HepG2 (cell line): ENCODE results near the gene CTPS2. TPM values are rescaled to one million over a fixed set of nuclear protein-coding genes. Genes with fewer than 3 reads are reported as not detected.

Experiments
- ATAC-seq: fragments of 200-7000 bp; cut with Tn5 transposase; 3 replicates; pipeline ENCODE4 v1.9.1; 2020; ENCODE audit warnings: mild to moderate bottlenecking, moderate library complexity
- BruUV-seq: library from RNA; stranded (reverse); fragments of 400-500 nt; replicated peaks from 2 replicates; lab custom pipeline; 2021; lab: Mats Ljungman, UMichigan
- CTCF ChIA-PET: fragments of 300-600 bp; formaldehyde crosslinking; extraction: SDS; loops from one replicate; lab custom pipeline; 2021; ENCODE audit warnings: low total read pairs, inconsistent platforms, low intra/inter-chr PET ratio; lab: Yijun Ruan, JAX
- POLR2A ChIA-PET: fragments of 350-600 bp; sonication (Branson Sonifier 250); formaldehyde crosslinking; loops from one replicate; lab custom pipeline; 2020; ENCODE audit warnings: antibody characterized with exemption, inconsistent platforms; lab: Yijun Ruan, JAX
- DNase-seq: peaks from one replicate; pipeline ENCODE4 v3.0.0-alpha.2; 2015; ENCODE audit warnings: low spot score
- FAIRE-seq: peaks from 3 replicates; lab custom pipeline; 2011; peaks lifted over from hg19 to GRCh38; lab: Jason Lieb, UNC
- H2AFZ ChIP-seq: one replicate; pipeline ENCODE4 v1.6.1; 2011; ENCODE audit warnings: low read length, inconsistent platforms
- H3K27ac ChIP-seq: fragments of 300-600 bp; 3 replicates; pipeline ENCODE4 v1.8.0; 2011; ENCODE audit warnings: mixed run types, mild to moderate bottlenecking, mixed read lengths, low read length, inconsistent platforms; ENCODE audit not compliant: insufficient read depth; ENCODE audit errors: extremely low read length
- H3K27me3 ChIP-seq, 2 experiments: fragments of 200-600 bp in 1 of 2; 2 replicates in 1 of 2; 3 replicates in 1 of 2; pipeline versions ENCODE4 v1.6.0 to v1.8.0; 2011; ENCODE audit warnings: low read length in 2 of 2, mild to moderate bottlenecking in 2 of 2, moderate library complexity in 2 of 2, inconsistent platforms in 1 of 2; ENCODE audit not compliant: insufficient read depth in 2 of 2, control insufficient read depth in 1 of 2
- H3K36me3 ChIP-seq, 2 experiments: fragments of 200-600 bp in 1 of 2; replicated peaks in 1 of 2; 2 replicates in 1 of 2; 3 replicates in 1 of 2; pipeline versions ENCODE4 v1.5.1 to v1.8.0; 2011; ENCODE audit warnings: low read length in 2 of 2, inconsistent platforms in 1 of 2; ENCODE audit not compliant: insufficient read depth in 2 of 2, control insufficient read depth in 1 of 2
- H3K4me1 ChIP-seq: 2 replicates; pipeline ENCODE4 v1.5.1; 2012; ENCODE audit warnings: low read length, inconsistent platforms; ENCODE audit not compliant: insufficient read depth
- H3K4me2 ChIP-seq: 2 replicates; pipeline ENCODE4 v1.6.0; 2011; ENCODE audit warnings: low read depth, low read length, inconsistent platforms
- H3K4me3 ChIP-seq, 3 experiments: fragments of 200-600 bp in 1 of 3; sonication (generic), shearing (Covaris generic) in 1 of 3; replicated peaks in 1 of 3; 2 replicates each; pipeline ENCODE4 v1.5.1; 2011 to 2016; ENCODE audit warnings: low read length in 3 of 3, inconsistent platforms in 2 of 3, low read depth in 2 of 3, mild to moderate bottlenecking in 2 of 3, control low read depth in 1 of 3, mixed read lengths in 1 of 3; ENCODE audit not compliant: insufficient read depth in 1 of 3
- H3K79me2 ChIP-seq: one replicate; pipeline ENCODE4 v1.6.1; 2011; ENCODE audit warnings: low read length, inconsistent platforms; ENCODE audit not compliant: insufficient read depth
- H3K9ac ChIP-seq: 2 replicates; pipeline ENCODE4 v1.6.0; 2011; ENCODE audit warnings: mild to moderate bottlenecking, low read depth, low read length, inconsistent platforms; ENCODE audit not compliant: insufficient read depth
- H3K9me3 ChIP-seq: 2 replicates; pipeline ENCODE4 v1.5.1; 2012; ENCODE audit warnings: mild to moderate bottlenecking, low read length
- H4K20me1 ChIP-seq: 2 replicates; pipeline ENCODE4 v1.6.0; 2011; ENCODE audit warnings: inconsistent platforms, mild to moderate bottlenecking, low read length, moderate library complexity; ENCODE audit not compliant: insufficient read depth
- FOXC1 ChIP-seq: sonication (generic); formaldehyde crosslinking; IDR thresholded peaks from 2 replicates; pipeline ENCODE4 v1.8.0; 2022; ENCODE audit warnings: mild to moderate bottlenecking, missing genetic modification reagents, borderline replicate concordance
- KAT8 ChIP-seq: IDR thresholded peaks from 2 replicates; pipeline ENCODE4 v1.6.1; 2016; ENCODE audit warnings: missing genetic modification reagents, missing compliant biosample characterization
- NFKB2 ChIP-seq: sonication (generic); formaldehyde crosslinking; IDR thresholded peaks from 2 replicates; pipeline ENCODE4 v1.4.0; 2020; ENCODE audit warnings: missing genetic modification reagents, borderline replicate concordance
- SOX13 ChIP-seq, 3 experiments: fragments of 450-650 bp in 1 of 3; sonication (generic) in 1 of 3; formaldehyde crosslinking in 1 of 3; IDR thresholded peaks in 2 of 3; conservative IDR thresholded peaks in 1 of 3; 2 replicates each; pipeline versions ENCODE4 v1.5.0 to v1.6.1; 2016 to 2020; ENCODE audit warnings: antibody characterized with exemption in 1 of 3, mild to moderate bottlenecking in 1 of 3, missing compliant biosample characterization in 1 of 3, missing genetic modification reagents in 1 of 3, moderate library complexity in 1 of 3
- STAG1 ChIP-seq: sonication (generic); formaldehyde crosslinking; IDR thresholded peaks from 2 replicates; pipeline ENCODE4 v1.4.0; 2020; ENCODE audit warnings: missing genetic modification reagents
- ZNF430 ChIP-seq: sonication (generic); formaldehyde crosslinking; IDR thresholded peaks from 2 replicates; pipeline ENCODE4 v1.9.0; 2021; ENCODE audit warnings: mild to moderate bottlenecking, missing genetic modification reagents
- ZNF782 ChIP-seq: sonication (generic); formaldehyde crosslinking; IDR thresholded peaks from 2 replicates; pipeline ENCODE4 v1.4.0; 2020; ENCODE audit warnings: missing genetic modification reagents, mild to moderate bottlenecking, borderline replicate concordance
- WGBS: methylation state at CpG from one replicate; pipeline ENCODE4 v1.1.6; 2017; ENCODE audit warnings: low lambda C conversion rate; 5-methylcytosine and 5-hydroxymethylcytosine counted together
- in situ Hi-C: cut with HindIII; loops from 2 replicates; pipeline ENCODE4 v1.10.0; 2017; ENCODE audit warnings: low pct_unique_long_range_greater_than_20kb; ENCODE audit not compliant: extremely low pct_ligation_motif_present
- intact Hi-C: fragments of 100-400 bp; cut with micrococcal nuclease; formaldehyde crosslinking; loops from one replicate; pipeline ENCODE4 v1.10.0; 2022; ENCODE audit not compliant: unreplicated experiment
- polyA plus RNA-seq, 8 experiments: library from polyadenylated mRNA; depleted of rRNA in 3 of 8; stranded (reverse) in 7 of 8; unstranded in 1 of 8; fragments of >200 nt; fragmentation: Illumina TruSeq in 4 of 8; extraction: Trizol in 4 of 8; gene quantifications; 2 replicates each; pipeline versions ENCODE4 v1.2.1 to v1.2.3, GENCODE V29; 2011 to 2016; ENCODE audit warnings: low read depth in 4 of 8, missing spikeins in 1 of 8, mixed read lengths in 1 of 8; ENCODE audit not compliant: insufficient read depth in 1 of 8
- total RNA-seq, 5 experiments: library from RNA; depleted of rRNA; stranded (reverse); fragments of >200 nt; fragmentation: Illumina TruSeq; extraction: Trizol; gene quantifications; 2 replicates each; pipeline ENCODE4 v1.2.3, GENCODE V29; 2016; ENCODE audit warnings: low read depth in 1 of 5
- TF ChIP-seq, protein P1 (sequence below): sonication (generic); formaldehyde crosslinking; IDR thresholded peaks from 2 replicates; pipeline ENCODE4 v1.5.0; 2020; ENCODE audit warnings: mild to moderate bottlenecking, missing genetic modification reagents, borderline replicate concordance

Gene CTPS2
- total and polyA plus RNA-seq, 2 of the 13 experiments (the other 11 are each of a cell fraction or from before 2014, with no cell fraction given): 10.3 to 26.1 TPM

DNA sequence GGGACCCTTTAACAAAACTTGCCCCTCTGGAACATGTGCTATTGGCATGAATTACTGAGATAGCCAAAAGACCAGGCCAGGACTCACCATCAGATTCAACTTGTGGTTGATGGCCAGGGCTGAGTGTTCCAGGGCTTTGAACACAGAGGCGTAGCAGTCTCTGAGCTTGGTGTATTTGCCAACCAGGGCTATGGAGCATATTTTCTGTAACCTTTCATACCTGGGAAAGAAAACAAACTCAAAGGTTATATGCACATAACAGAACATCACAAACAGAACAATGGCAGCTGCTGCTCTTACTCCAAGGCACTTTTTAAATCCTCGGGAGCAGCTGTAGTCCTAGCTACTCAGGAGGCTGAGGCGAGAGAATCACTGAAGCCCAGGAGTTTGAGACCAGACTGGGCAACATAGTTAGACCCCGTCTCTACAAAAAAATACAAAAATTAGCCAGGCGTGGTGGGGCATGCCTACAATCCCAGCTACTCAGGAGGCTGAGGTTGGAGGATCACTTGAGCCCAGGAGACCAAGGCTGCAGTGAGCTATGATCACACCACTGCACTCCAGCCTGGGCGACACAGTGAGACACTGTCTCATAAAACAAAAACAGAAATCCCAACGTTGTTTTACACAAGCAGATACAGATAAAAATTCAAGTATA is 29.3 kb downstream of the CTPS2 start (continued):
- TF ChIP-seq, protein P1, sequence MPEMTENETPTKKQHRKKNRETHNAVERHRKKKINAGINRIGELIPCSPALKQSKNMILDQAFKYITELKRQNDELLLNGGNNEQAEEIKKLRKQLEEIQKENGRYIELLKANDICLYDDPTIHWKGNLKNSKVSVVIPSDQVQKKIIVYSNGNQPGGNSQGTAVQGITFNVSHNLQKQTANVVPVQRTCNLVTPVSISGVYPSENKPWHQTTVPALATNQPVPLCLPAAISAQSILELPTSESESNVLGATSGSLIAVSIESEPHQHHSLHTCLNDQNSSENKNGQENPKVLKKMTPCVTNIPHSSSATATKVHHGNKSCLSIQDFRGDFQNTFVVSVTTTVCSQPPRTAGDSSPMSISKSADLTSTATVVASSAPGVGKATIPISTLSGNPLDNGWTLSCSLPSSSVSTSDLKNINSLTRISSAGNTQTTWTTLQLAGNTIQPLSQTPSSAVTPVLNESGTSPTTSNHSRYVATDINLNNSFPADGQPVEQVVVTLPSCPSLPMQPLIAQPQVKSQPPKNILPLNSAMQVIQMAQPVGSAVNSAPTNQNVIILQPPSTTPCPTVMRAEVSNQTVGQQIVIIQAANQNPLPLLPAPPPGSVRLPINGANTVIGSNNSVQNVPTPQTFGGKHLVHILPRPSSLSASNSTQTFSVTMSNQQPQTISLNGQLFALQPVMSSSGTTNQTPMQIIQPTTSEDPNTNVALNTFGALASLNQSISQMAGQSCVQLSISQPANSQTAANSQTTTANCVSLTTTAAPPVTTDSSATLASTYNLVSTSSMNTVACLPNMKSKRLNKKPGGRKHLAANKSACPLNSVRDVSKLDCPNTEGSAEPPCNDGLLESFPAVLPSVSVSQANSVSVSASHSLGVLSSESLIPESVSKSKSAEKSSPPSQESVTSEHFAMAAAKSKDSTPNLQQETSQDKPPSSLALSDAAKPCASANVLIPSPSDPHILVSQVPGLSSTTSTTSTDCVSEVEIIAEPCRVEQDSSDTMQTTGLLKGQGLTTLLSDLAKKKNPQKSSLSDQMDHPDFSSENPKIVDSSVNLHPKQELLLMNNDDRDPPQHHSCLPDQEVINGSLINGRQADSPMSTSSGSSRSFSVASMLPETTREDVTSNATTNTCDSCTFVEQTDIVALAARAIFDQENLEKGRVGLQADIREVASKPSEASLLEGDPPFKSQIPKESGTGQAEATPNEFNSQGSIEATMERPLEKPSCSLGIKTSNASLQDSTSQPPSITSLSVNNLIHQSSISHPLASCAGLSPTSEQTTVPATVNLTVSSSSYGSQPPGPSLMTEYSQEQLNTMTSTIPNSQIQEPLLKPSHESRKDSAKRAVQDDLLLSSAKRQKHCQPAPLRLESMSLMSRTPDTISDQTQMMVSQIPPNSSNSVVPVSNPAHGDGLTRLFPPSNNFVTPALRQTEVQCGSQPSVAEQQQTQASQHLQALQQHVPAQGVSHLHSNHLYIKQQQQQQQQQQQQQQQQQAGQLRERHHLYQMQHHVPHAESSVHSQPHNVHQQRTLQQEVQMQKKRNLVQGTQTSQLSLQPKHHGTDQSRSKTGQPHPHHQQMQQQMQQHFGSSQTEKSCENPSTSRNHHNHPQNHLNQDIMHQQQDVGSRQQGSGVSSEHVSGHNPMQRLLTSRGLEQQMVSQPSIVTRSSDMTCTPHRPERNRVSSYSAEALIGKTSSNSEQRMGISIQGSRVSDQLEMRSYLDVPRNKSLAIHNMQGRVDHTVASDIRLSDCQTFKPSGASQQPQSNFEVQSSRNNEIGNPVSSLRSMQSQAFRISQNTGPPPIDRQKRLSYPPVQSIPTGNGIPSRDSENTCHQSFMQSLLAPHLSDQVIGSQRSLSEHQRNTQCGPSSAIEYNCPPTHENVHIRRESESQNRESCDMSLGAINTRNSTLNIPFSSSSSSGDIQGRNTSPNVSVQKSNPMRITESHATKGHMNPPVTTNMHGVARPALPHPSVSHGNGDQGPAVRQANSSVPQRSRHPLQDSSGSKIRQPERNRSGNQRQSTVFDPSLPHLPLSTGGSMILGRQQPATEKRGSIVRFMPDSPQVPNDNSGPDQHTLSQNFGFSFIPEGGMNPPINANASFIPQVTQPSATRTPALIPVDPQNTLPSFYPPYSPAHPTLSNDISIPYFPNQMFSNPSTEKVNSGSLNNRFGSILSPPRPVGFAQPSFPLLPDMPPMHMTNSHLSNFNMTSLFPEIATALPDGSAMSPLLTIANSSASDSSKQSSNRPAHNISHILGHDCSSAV (CRISPR knock-in tag): no peak
- TF ChIP-seq, all 625 proteins: peak for 8

DNA sequence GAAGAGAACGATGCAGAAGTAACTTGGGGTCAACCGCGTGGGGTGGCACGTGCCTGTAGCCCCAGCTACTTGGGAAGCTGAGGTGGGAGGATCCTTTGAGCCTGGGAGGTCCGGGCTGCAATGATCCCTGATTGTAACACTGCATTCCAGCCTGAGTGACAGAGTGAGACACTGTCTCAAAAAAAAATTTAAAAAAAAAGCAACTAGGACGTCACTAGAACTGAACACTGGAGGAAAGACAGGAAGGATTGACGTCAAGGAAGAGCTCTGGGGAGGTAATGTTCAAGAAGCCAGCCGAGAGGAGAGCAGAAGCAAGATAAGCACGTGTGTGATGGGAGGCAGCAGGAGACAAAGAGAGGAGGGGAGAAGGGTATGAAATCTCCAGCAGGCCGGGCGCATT is 33.8 kb downstream of the CTPS2 start:
- no peak for FAIRE-seq
- CTCF ChIA-PET: no interaction called here
- intact Hi-C loops: no loop called here

More for the DNA sequence above, 33.8 kb downstream of the CTPS2 start:
- Histone ChIP-seq H3K4me3 (no peak overlapping the region), H3K4me2 (no peak overlapping the region), H3K9ac (no peak overlapping the region), H2AFZ (no peak overlapping the region), H3K27me3 (no peaks in the 10 kb centered on the region), H3K27ac (no peak overlapping the region), H4K20me1 (no peaks in the 10 kb centered on the region), H3K36me3 (peaks cover 0 to 27% of the 10 kb centered on the region in 2 experiments; a peak in 3 of 5 replicates), H3K9me3 (no peaks in the 10 kb centered on the region), H3K4me1 (peaks cover 16% of the 10 kb centered on the region), H3K79me2 (no peaks in the 10 kb centered on the region)
- DNase-seq (no peak), ATAC-seq (no peak)
- TF ChIP-seq FOXC1 (CRISPR knock-in tag) (no peak), KAT8 (no peak), SOX13 (IDR thresholded peaks at IDR 0.05) (no peak), SOX13 (CRISPR knock-in tag; conservative IDR thresholded peaks at IDR 0.05 in 1 of 2, IDR thresholded peaks at IDR 0.05 in 1 of 2) (no peak), ZNF430 (no peak), ZNF782 (CRISPR knock-in tag) (no peak), NFKB2 (CRISPR knock-in tag) (no peak), STAG1 (CRISPR knock-in tag) (no peak)
- BruUV-seq: no TSS peak
- 97% methylated on average over 11 of the region's 11 CpGs for WGBS
- POLR2A ChIA-PET: no interaction called here
- in situ Hi-C loops: no loop called here
